GM19455 (cell line): ENCODE measurements around the gene GNPDA2.

Experiments
- ATAC-seq: cut with Tn5 transposase; IDR thresholded peaks from one replicate; pipeline ENCODE4 v1.9.1; 2021; ENCODE audit not compliant: unreplicated experiment

Gene GNPDA2

DNA sequence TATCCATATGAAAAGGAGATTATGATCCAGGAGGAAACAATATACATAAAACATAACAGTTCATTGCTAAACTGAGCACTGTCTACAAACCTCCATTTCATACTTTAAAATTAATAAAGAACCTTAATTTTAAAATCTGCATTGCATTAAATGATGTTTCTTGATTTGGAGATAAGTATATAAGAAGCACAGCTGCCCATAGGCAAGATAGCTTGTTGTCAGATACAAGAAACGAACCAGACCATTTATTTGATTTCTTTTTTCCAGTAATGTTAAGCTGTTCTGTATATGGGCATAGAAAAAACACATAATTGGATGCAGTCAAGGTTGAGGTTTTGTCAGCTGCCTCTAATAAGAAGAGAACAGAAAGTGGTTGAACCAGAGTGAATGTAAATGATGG is 41.7 kb downstream of the GNPDA2 start:
- ATAC-seq, result no peak

DNA sequence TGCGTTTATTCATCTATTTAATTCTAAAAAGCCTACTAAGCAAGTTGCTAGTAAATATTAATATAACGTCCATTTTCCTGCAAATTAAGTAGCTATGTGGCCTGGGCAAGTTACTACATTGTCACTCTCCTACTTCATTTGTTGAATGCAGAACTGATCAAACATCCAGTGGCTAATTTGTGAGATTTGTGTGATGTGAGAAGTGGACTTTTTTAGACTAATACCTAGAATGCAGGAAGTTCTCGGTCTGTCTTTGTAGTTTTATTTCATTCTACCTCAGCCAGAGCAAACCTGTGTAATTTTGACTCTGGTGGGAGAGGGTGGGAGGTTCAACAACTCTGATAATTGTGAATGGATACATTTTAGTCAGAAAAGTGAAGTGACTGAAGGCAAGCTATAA is 47.3 kb downstream of the GNPDA2 start:
- peak; percentile 2 for ATAC-seq

DNA sequence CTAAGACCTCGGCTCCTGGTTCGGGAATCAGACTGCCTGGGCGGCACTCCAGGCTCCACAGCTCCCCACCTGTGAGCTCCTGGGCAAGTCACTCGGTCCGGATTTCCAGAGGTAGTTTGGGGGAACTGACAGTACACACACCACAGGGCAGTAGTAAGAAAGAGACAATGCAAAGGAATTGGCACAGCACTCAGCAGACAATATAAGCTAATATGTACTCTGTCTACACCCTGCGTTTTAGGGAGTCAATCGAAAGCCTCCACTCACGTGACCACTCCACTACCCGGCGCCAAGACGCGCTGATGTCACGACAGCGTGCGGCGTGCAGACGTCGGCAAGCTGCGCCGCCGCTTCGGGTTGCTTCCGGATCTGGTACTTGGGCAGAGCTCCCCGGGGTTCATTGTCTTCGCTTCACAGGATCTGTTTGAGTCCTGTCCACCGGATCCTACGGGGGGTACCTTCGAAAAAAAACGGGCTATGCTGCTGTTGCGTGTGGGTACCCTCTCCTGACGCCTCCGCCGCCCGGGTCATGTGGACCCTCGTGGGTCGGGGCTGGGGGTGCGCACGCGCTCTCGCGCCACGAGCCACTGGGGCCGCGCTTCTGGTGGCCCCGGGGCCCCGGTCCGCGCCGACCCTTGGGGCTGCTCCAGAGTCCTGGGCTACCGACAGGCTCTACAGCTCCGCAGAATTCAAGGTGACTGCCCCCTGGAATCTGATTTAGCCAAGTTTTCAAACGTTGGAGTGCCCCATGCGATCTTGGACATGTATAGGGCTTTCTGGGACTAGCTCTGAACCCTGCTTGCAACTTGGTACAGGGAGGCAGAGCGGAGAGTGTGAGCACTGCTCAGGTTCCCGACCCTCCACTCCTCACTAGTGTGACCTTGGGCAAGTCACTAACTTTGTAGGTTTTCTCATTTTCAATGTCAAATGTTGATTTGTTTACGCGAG is 48.0 kb downstream of the GNPDA2 start, which contains the start of gene GUF1:
GUF1 (plus strand) TSS at position 327 of the 948 bp plus-strand sequence; CDS start at position 530, 203 bp downstream.
- ATAC-seq, result peak; percentile 97

DNA sequence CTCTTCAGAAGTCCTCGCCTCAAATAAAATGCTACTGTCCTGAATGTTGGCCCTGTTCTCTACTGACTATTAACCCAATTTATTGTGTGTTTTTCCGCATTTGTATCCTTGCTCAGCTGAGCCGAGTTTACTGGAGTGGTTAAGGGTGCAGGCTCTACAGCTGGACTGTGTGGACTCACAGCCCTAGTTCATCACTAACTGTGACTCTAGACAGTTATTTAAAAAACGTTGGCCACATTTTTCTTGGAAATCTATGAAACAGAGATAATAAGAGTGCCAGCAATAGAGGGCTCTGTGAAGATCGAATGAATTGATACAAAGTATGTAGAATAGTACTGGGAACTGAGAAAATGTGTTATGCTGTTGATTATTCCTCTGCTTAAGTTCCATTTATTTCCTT is 51.0 kb downstream of the GNPDA2 start:
- no peak for ATAC-seq

DNA sequence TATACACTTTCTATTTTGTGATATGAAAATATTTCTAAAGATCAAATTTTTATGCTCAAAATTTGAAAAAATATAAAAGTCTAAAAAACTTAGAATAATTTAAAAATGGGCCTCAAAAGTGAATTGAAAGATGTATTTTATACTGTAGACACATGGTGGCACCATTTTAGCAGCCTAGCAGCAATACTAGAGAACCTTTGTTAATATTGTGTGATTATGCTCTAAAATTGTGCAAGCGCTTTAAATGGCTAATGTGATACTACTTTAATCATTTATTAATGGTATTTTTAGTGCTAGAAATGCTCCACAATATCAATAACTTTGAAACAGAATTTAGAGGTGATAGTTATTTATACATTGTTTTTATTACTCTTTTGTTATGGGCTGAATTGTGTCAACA is 51.9 kb downstream of the GNPDA2 start:
- no peak for ATAC-seq

DNA sequence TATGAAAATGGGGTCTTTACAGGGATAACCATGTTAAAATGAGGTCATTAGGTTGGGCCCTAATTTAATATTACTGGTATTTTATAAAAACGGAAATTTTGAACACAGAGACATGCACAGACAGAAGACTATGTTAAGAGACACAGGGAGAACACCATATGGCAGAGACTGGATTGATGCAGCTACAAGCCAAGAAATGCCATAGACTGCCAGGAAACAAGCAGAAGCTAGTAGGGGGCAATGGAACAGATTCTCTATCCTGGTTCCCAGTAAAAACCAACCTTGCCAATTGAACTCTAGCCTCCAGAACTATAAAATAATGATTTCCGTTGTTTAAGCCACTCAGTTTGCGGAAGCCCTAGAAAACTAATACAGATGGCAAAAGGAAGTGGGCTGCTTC is 54.7 kb downstream of the GNPDA2 start:
- no peak for ATAC-seq

DNA sequence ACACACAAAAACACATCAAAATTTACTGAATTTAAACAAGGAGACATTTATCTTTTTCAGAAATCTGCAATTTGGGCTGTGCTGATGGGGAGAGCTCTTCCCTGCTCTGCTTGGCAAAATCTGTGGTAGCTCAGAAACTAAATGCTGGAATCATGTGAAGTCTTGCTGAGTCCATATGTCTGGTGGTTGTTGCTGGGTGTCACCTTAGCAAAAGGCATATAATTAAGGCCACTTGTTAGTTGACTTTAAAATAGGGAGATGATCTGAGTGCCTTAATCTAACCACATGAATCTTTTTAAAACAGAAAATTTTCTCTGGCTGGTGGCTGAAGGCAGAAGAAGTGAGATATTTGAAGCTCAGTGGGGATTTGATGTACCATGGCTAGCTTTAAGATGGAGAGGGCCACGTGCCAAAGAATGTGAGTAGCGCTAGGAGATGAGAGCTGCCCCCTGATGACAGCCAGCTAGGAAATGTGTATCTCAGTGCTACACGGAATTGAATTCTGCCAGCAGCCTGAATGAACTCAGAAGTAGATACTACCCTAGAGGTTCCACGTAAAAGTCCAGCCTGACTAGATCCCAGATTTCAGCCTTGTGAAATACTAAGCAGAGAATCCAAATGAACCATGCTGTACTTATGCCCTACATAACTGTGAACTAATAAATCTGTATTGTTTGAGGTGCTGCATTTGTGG is 55.7 kb downstream of the GNPDA2 start:
- no peak for ATAC-seq

DNA sequence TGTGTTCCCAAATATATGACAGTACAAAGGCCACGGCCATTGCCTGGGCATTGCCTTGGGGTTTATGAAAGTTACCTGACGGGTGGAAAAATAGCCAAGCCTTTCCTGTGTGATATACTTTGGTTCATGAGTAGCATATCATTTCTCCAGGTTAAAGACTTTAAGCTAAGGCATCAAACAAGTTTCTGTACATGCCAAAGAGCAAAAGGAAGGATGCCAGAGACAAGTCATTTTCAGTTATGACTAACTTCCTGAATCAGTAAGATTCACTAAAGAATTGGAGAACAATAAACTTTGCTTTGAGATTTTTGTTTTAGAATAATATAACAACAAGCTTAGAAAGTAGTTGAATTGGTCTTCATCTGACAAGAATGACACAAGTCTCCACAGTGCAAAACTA is 57.8 kb downstream of the GNPDA2 start:
- no peak for ATAC-seq

DNA sequence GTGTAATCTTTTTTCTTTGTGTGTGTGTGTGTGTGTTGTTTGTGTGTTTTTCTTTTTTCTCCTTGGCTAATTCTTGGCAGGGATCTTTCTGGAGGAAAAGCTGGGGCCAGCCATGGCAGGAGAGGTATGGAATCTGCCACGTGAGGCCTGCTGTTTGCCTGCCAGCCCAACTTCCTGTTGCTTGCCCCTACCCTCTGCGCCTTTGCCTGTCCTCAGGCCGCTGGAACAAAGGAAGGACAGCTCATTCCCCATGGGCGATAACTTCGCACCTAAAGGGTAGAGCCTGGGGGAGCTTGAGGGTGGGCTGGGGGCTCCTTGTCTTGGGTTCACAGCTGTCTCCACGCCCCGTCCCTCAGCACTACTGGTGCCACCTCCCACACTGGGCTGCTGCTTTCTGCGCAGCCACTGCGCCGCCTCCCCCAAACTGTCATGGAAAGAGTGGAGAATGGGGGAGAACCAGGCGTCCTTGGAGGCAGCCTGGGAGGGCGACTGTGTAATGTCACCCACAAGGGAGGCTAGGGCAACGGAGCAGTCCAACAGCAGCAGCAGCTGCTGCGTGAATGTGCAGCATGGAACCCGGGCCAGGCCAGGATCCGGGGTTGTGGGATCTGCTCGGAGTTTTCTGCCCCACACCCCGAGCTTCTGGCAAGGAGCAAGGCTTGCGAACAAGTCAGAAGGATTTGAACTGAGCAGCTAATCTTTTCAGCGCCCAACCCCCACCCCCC is 62.7 kb downstream of the GNPDA2 start:
- no peak for ATAC-seq

DNA sequence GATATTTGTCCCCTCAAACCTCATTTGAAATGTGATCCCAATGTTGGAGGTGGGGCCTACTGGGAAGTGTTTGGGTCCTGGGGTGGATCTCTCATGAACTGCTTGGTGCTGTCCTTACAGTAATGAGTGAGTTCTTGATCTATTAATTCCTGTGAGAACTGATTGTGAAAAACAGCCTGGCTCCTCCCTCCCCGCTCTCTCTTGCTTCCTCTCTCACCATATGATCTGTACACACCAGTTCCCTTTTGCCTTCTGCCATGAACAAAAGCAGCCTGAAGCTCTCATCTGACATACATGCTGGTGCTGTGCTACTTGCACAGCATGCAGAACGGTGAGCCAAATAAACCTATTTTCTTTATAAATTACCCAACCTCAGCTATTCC is 63.7 kb downstream of the GNPDA2 start:
- ATAC-seq, result no peak

DNA sequence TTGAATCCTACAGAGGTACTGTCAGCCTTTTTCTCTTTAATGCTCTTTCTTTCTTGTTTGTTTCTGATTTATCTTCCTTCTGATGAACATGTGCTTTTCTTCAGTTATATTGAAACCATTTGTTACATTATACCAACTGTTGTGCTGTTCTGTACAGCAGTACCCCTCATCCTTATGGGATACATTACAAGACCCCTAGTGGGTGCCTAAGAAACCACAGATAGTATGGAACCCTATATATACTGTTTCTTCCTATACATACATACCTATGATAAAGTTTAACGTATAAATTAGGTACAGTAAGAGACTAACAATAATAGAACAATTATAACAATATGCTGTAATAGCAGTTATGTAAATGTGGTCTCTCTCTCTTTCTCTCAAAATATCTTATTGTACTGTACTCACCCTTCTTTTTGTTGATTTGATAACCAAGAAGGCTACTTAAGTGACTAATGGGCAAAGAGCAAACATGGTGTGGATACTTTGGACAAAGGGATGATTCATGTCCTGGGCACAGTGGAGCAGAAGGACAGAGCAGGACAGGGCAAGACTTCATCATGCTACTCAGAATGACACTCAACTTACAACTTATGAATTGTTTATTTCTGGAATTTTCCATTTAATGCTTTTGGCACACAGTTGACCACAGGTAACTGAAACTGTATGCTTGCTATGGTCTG is 64.3 kb downstream of the GNPDA2 start:
- no peak for ATAC-seq

DNA sequence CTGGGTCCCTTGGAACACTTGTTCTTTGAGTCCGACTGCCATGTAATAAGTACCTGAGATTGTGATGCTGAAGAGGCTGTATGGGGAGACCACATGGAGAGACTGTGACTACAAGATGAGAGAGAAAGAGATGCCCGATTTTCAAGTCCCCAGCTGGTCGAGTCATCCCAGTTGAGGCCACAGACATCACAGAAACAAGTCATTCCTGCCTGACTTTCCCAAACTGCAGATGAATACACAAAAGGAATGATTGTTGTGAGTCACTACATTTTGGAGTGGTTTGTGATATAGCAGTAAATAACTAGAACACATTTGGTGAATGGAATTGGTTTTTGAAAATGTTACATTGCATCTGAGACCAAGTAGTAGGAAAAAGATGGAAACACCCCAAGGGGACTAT is 66.0 kb downstream of the GNPDA2 start:
- no peak for ATAC-seq

DNA sequence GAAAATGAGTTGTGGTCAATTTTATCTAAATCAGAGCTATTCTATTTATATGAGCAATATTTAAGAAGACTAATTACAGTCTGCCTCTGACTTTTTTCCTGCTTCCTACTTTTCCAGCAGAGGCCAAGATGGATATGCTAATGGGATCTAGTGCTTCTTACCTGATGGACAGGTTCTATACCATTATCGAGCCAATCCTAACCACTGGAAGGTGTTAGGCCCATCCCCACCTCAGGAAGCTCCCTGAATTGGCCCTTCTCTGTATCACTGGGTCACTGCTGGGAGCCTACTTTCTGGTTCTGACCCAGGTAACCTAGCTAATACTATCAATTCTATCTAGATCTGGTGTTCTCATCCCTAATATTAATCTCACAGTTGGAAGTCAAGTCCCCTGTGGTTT is 74.4 kb downstream of the GNPDA2 start:
- ATAC-seq, result no peak
